SU-DHL-6 (cell line): ENCODE measurements around the gene SCGB3A1.

Experiments
- H2AFZ ChIP-seq: fragments of 200-600 bp; sonication (generic); 2 replicates; pipeline ENCODE4 v1.6.1; 2014; ENCODE audit warnings: low read depth, mild to moderate bottlenecking, moderate library complexity, mixed read lengths, antibody characterized with exemption, low read length; ENCODE audit not compliant: severe bottlenecking
- H3F3A ChIP-seq: fragments of 200-600 bp; shearing (Covaris generic); 2 replicates; pipeline ENCODE4 v1.6.0; 2016; ENCODE audit warnings: antibody characterized with exemption, mild to moderate bottlenecking; ENCODE audit not compliant: insufficient read depth
- H3K27ac ChIP-seq: fragments of 200-600 bp; sonication (generic); 2 replicates; pipeline ENCODE4 v1.5.1; 2016; ENCODE audit warnings: low read depth, mild to moderate bottlenecking, low read length, moderate library complexity, mixed read lengths
- H3K27me3 ChIP-seq: fragments of 200-600 bp; sonication (generic), shearing (Covaris generic); 2 replicates; pipeline ENCODE4 v1.6.0; 2014; ENCODE audit warnings: mild to moderate bottlenecking, low read length
- H3K36me3 ChIP-seq: fragments of 200-600 bp; sonication (generic); 2 replicates; pipeline ENCODE4 v1.6.1; 2014; ENCODE audit warnings: mild to moderate bottlenecking, low read length, mixed read lengths
- H3K4me2 ChIP-seq: fragments of 300-600, 200-600 bp; shearing (Covaris generic), sonication (generic); 2 replicates; pipeline ENCODE4 v1.6.0; 2014; ENCODE audit warnings: low read length, low read depth, mild to moderate bottlenecking; ENCODE audit not compliant: poor library complexity, severe bottlenecking
- H3K4me3 ChIP-seq: fragments of 200-600 bp; sonication (generic); 2 replicates; pipeline ENCODE4 v1.5.1; 2014; ENCODE audit warnings: antibody characterized with exemption, low read length, mild to moderate bottlenecking, mixed read lengths; ENCODE audit not compliant: insufficient read depth, poor library complexity, severe bottlenecking
- H3K79me2 ChIP-seq: fragments of 200-600 bp; sonication (generic); 2 replicates; pipeline ENCODE4 v1.6.1; 2014; ENCODE audit warnings: mild to moderate bottlenecking, low read length, moderate library complexity; ENCODE audit not compliant: insufficient read depth
- H3K9ac ChIP-seq: fragments of 200-600 bp; sonication (generic); 2 replicates; pipeline ENCODE4 v1.7.0; 2014; ENCODE audit warnings: mild to moderate bottlenecking, low read length
- H3K9me2 ChIP-seq: fragments of 200-600 bp; sonication (generic); replicated peaks from 2 replicates; pipeline ENCODE4 v1.6.1; 2014; ENCODE audit warnings: low read length; ENCODE audit not compliant: insufficient read depth
- H3K9me3 ChIP-seq: fragments of 200-600 bp; sonication (generic); 2 replicates; pipeline ENCODE4 v1.6.1; 2014; ENCODE audit warnings: low read length, mixed read lengths; ENCODE audit not compliant: insufficient read depth
- H4K20me1 ChIP-seq: fragments of 200-600 bp; sonication (generic); 2 replicates; pipeline ENCODE4 v1.6.1; 2014; ENCODE audit warnings: low read depth, mild to moderate bottlenecking, antibody characterized with exemption, low read length, moderate library complexity, mixed read lengths
- CTCF ChIP-seq: fragments of 200-600 bp; sonication (generic); IDR thresholded peaks from one replicate; pipeline ENCODE4 v1.5.1; 2017; ENCODE audit warnings: antibody characterized with exemption, mild to moderate bottlenecking, low read length, moderate library complexity; ENCODE audit not compliant: insufficient read depth, poor library complexity, severe bottlenecking
- EZH2phosphoT487 ChIP-seq: fragments of 200-600 bp; sonication (generic), shearing (Covaris generic); conservative IDR thresholded peaks from 2 replicates; pipeline ENCODE4 v1.6.1; 2018; ENCODE audit warnings: mild to moderate bottlenecking, antibody characterized with exemption, low read length, moderate library complexity, mixed read lengths

The SCGB3A1 gene

GRCh38 chr5:180606215-180606785, 15.0 kb upstream of the SCGB3A1 start:
- TF ChIP-seq EZH2phosphoT487 (no peak), CTCF (no peak)
- Histone ChIP-seq H3F3A (no peaks in the 10 kb centered on the region), H3K79me2 (no peaks in the 10 kb centered on the region), H3K4me3 (no peak overlapping the region), H3K9ac (no peak overlapping the region), H3K9me3 (no peaks in the 10 kb centered on the region), H3K4me2 (no peak overlapping the region), H3K36me3 (no peaks in the 10 kb centered on the region), H3K27ac (no peak overlapping the region), H4K20me1 (no peaks in the 10 kb centered on the region), H3K27me3 (no peaks in the 10 kb centered on the region), H3K9me2 (no peaks in the 10 kb centered on the region), H2AFZ (no peak overlapping the region)

GRCh38 chr5:180605554-180606214, 14.4 kb upstream of the SCGB3A1 start:
- no peak overlapping the region for H3K4me2 ChIP-seq
- no peaks in the 10 kb centered on the region for H3K79me2 ChIP-seq
- no peaks in the 10 kb centered on the region for H3K27me3 ChIP-seq
- H3K36me3 ChIP-seq, result no peaks in the 10 kb centered on the region
- no peaks in the 10 kb centered on the region for H3K9me3 ChIP-seq
- H3K9ac ChIP-seq, result no peak overlapping the region
- TF ChIP-seq CTCF (peak; percentile 62), EZH2phosphoT487 (no peak)
- no peaks in the 10 kb centered on the region for H3K9me2 ChIP-seq
- no peaks in the 10 kb centered on the region for H3F3A ChIP-seq
- H3K4me3 ChIP-seq, result no peak overlapping the region
- H2AFZ ChIP-seq, result no peak overlapping the region
- H3K27ac ChIP-seq, result no peak overlapping the region
- no peaks in the 10 kb centered on the region for H4K20me1 ChIP-seq

GRCh38 chr5:180604271-180604670, 13.0 kb upstream of the SCGB3A1 start:
- H3F3A ChIP-seq, result no peaks in the 10 kb centered on the region
- no peaks in the 10 kb centered on the region for H3K27me3 ChIP-seq

More at GRCh38 chr5:180604271-180604670, 13.0 kb upstream of the SCGB3A1 start:
- no peak overlapping the region for H3K4me2 ChIP-seq
- no peak overlapping the region for H2AFZ ChIP-seq
- no peaks in the 10 kb centered on the region for H3K79me2 ChIP-seq
- H3K9me3 ChIP-seq, result no peaks in the 10 kb centered on the region
- no peak overlapping the region for H3K9ac ChIP-seq
- no peaks in the 10 kb centered on the region for H4K20me1 ChIP-seq
- no peak overlapping the region for H3K27ac ChIP-seq
- no peaks in the 10 kb centered on the region for H3K9me2 ChIP-seq
- TF ChIP-seq CTCF, result no peak
- no peak for TF ChIP-seq EZH2phosphoT487
- H3K36me3 ChIP-seq, result no peaks in the 10 kb centered on the region
- H3K4me3 ChIP-seq, result no peak overlapping the region
